HG02763 (cell line): Measurements from ENCODE around the gene PCF11.
"Not testable (repeated sequence)": the region's sequence is repeated elsewhere in the genome, so short reads cannot be mapped to it uniquely, and the experiment has no call there.

Experiments used
- ATAC-seq: cut with Tn5 transposase; IDR thresholded peaks from one replicate; pipeline ENCODE4 v1.9.1; 2021; ENCODE audit warnings: mild to moderate bottlenecking, moderate library complexity; ENCODE audit not compliant: unreplicated experiment

Gene PCF11

GRCh38 chr11:83191491-83191890 is 34.6 kb downstream of the PCF11 start:
- no peak for ATAC-seq

GRCh38 chr11:83191986-83192385 is 35.1 kb downstream of the PCF11 start:
- ATAC-seq: no peak

- ATAC-seq: no peak
Observed at GRCh38 chr11:83192606-83193245, 35.8 kb downstream of the PCF11 start.

GRCh38 chr11:83193315-83194280 is 36.7 kb downstream of the PCF11 start, which contains the start of gene ANKRD42:
ANKRD42 (plus strand) TSS chr11:83193712; CDS start chr11:83194671, 959 bp downstream.
- ATAC-seq: peak; percentile 92

GRCh38 chr11:83194281-83195142 is 37.6 kb downstream of the PCF11 start:
- peak; percentile 47 for ATAC-seq

- no peak for ATAC-seq
Observed at GRCh38 chr11:83195143-83195466, 38.2 kb downstream of the PCF11 start.

- no peak for ATAC-seq
Observed at GRCh38 chr11:83195649-83196048, 38.7 kb downstream of the PCF11 start.

GRCh38 chr11:83200035-83200434 is 43.1 kb downstream of the PCF11 start:
- ATAC-seq: no peak

- ATAC-seq: no peak
Observed at GRCh38 chr11:83205608-83206185, 48.8 kb downstream of the PCF11 start.

- ATAC-seq: no peak
Observed at GRCh38 chr11:83206221-83206620, 49.3 kb downstream of the PCF11 start.

- ATAC-seq: not testable (repeated sequence)
Observed at GRCh38 chr11:83206771-83207382, 49.9 kb downstream of the PCF11 start.

GRCh38 chr11:83219095-83219494 is 62.2 kb downstream of the PCF11 start:
- ATAC-seq: no peak

- no peak for ATAC-seq
Observed at GRCh38 chr11:83220260-83220659, 63.3 kb downstream of the PCF11 start.

GRCh38 chr11:83221694-83222093 is 64.8 kb downstream of the PCF11 start:
- ATAC-seq: no peak

- ATAC-seq: no peak
Observed at GRCh38 chr11:83222499-83222898, 65.6 kb downstream of the PCF11 start.

- no peak for ATAC-seq
Observed at GRCh38 chr11:83223457-83223856, 66.5 kb downstream of the PCF11 start.

GRCh38 chr11:83235825-83236224 is 78.9 kb downstream of the PCF11 start:
- ATAC-seq: no peak
